HG03521 (cell line): Measurements from ENCODE around the gene IFI16.
A peak's percentile ranks its signal among the peaks of the same experiment; 100 is the strongest.
"Not testable (repeated sequence)": the region's sequence is repeated elsewhere in the genome, so short reads cannot be mapped to it uniquely, and the experiment has no call there.

Experiments
- ATAC-seq: cut with Tn5 transposase; IDR thresholded peaks from one replicate; pipeline ENCODE4 v1.9.1; 2021; ENCODE audit warnings: mild to moderate bottlenecking, moderate library complexity; ENCODE audit not compliant: unreplicated experiment

Gene IFI16

GRCh38 chr1:159007726-159008125 is 2.0 kb upstream of the IFI16 start:
- ATAC-seq = no peak

GRCh38 chr1:159008744-159009188 is 941 bp upstream of the IFI16 start:
- peak; percentile 77 for ATAC-seq

GRCh38 chr1:159009287-159009686 is 420 bp upstream of the IFI16 start:
- no peak for ATAC-seq

- no peak for ATAC-seq
Measured at GRCh38 chr1:159010391-159010790, 684 bp downstream of the IFI16 start.

GRCh38 chr1:159011001-159011400 is 1.3 kb downstream of the IFI16 start:
- not testable (repeated sequence) for ATAC-seq

GRCh38 chr1:159011751-159012150 is 2.0 kb downstream of the IFI16 start:
- no peak for ATAC-seq

- ATAC-seq = no peak
Measured at GRCh38 chr1:159012495-159012894, 2.8 kb downstream of the IFI16 start.

- no peak for ATAC-seq
Measured at GRCh38 chr1:159014003-159014571, 4.4 kb downstream of the IFI16 start.

- ATAC-seq = no peak
Measured at GRCh38 chr1:159014851-159015250, 5.1 kb downstream of the IFI16 start.

GRCh38 chr1:159015440-159015909 is 5.8 kb downstream of the IFI16 start:
- ATAC-seq = peak; percentile 98

- ATAC-seq = no peak
Measured at GRCh38 chr1:159023723-159024122, 14.0 kb downstream of the IFI16 start.

- ATAC-seq = no peak
Measured at GRCh38 chr1:159025043-159025442, 15.3 kb downstream of the IFI16 start.

- ATAC-seq = not testable (repeated sequence)
Measured at GRCh38 chr1:159026841-159027240, 17.1 kb downstream of the IFI16 start.

GRCh38 chr1:159030311-159030710 is 20.6 kb downstream of the IFI16 start:
- ATAC-seq = no peak

GRCh38 chr1:159030877-159031447 is 21.3 kb downstream of the IFI16 start:
- no peak for ATAC-seq

GRCh38 chr1:159040206-159040605 is 30.5 kb downstream of the IFI16 start:
- ATAC-seq = no peak

GRCh38 chr1:159040893-159041724 is 31.4 kb downstream of the IFI16 start:
- ATAC-seq = no peak

- ATAC-seq = not testable (repeated sequence)
Measured at GRCh38 chr1:159046486-159046885, 36.8 kb downstream of the IFI16 start.

GRCh38 chr1:159051436-159051835 is 41.7 kb downstream of the IFI16 start:
- no peak for ATAC-seq

- ATAC-seq = no peak
Measured at GRCh38 chr1:159054427-159054826, 44.7 kb downstream of the IFI16 start.

GRCh38 chr1:159055181-159055641 is 45.5 kb downstream of the IFI16 start:
- no peak for ATAC-seq
